Omental fat pad (tissue), 4 donors: ENCODE results near the gene ITPR2. TPM values are rescaled to one million over a fixed set of nuclear protein-coding genes. Genes with fewer than 3 reads are reported as not detected.

ENCODE experiments used
- ATAC-seq: fragments of 150-250 bp; one replicate; pipeline ENCODE4 v1.9.1; 2016; ENCODE audit warnings: mild to moderate bottlenecking, moderate library complexity; ENCODE audit not compliant: low FRiP score
- DNase-seq: peaks from one replicate; pipeline ENCODE4 v3.0.0-alpha.2; 2019; ENCODE audit warnings: low spot score
- total RNA-seq, 4 donors: library from RNA; depleted of rRNA; stranded (reverse); fragments of >200 nt; gene quantifications; one replicate each; pipeline ENCODE4 v1.1.0, GENCODE V29; 2016
- TF ChIP-seq, protein P1 (sequence below), 3 donors: fragments of 450-650 bp; IDR thresholded peaks; one replicate each; pipeline ENCODE4 v1.5.1; 2016 to 2017; ENCODE audit warnings: antibody characterized with exemption in 3 of 3, mild to moderate bottlenecking in 3 of 3, moderate library complexity in 2 of 3

Gene ITPR2
- total RNA-seq, 4 donors from 2014 or later, result 39.0 to 62.9 (median 47.4) TPM

DNA sequence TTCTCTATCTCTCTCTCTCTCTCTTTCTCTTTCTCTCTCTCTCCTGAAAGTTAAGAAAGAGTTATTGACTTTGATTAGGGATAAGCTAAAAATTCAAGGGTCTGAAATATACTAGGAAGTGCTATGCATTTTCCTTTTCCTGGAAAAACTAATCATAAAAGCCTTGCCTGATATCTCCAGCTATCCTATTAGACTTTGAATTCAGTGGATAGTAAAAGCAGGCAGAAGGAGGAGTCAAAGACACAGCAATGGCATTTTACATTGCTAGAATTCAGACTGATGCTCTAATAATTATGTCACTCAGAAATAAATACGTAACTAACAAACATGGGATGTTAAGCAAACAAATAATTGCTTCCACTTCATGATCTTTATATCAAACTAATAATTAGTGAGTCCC lies 365.6 kb downstream of the ITPR2 start:
- TF ChIP-seq, protein P1, sequence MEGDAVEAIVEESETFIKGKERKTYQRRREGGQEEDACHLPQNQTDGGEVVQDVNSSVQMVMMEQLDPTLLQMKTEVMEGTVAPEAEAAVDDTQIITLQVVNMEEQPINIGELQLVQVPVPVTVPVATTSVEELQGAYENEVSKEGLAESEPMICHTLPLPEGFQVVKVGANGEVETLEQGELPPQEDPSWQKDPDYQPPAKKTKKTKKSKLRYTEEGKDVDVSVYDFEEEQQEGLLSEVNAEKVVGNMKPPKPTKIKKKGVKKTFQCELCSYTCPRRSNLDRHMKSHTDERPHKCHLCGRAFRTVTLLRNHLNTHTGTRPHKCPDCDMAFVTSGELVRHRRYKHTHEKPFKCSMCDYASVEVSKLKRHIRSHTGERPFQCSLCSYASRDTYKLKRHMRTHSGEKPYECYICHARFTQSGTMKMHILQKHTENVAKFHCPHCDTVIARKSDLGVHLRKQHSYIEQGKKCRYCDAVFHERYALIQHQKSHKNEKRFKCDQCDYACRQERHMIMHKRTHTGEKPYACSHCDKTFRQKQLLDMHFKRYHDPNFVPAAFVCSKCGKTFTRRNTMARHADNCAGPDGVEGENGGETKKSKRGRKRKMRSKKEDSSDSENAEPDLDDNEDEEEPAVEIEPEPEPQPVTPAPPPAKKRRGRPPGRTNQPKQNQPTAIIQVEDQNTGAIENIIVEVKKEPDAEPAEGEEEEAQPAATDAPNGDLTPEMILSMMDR (IDR thresholded peaks at IDR 0.05), result no peak
- DNase-seq (no peak), ATAC-seq (no peak)

DNA sequence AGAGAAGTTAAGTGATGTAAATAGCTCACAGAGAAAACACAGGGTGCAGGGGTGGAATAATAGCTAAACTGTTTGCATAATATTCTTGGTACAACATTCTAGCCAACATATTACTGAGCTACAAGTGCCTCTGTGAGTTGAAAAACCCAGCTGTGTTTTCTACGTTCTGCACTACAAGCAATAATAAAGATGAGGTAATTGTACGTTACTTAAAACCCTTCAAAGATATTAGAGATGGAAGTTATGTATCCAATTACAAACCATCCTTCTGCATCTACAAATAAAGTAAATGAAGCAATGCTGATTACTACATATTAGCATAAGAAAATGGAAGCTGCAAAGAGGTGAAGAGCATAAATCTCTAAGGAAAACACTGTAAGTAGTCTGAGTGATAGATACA lies 366.3 kb downstream of the ITPR2 start:
- ATAC-seq (no peak), DNase-seq (no peak)
- TF ChIP-seq, protein P1 (IDR thresholded peaks at IDR 0.05), result no peak

DNA sequence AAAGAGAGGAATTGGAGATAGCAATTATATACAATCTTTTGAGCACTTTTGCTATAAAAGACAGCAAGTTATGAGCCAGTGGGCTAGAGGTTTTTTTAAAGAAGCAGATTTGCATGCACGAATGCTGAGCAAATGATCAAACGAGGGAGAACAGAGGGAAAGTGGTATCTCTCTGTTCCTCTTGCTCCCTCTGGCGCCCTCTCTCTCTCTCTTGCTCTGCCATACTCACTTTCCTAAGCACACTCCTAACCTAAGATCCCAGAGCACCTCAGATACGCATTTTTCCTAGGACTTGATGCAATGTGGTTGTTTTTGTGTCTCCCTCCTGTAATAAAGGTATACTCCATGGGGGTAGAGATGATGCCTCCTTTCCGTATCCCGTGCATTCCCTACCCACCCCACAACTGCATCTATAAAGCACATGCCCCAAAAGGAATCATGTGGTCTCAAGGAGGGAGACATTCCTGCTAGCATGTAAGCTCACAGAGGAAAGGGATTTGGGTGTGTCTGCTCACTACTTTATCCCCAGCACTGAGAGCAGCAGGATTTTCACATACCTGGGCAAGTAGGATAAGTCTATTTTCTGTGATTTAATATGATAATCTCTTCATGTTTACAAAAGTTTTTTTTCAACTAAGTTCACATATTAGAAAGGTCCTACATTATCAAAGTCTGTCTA lies 367.4 kb downstream of the ITPR2 start:
- TF ChIP-seq, protein P1 (IDR thresholded peaks at IDR 0.05), result no peak
- DNase-seq (no peak), ATAC-seq (no peak)

DNA sequence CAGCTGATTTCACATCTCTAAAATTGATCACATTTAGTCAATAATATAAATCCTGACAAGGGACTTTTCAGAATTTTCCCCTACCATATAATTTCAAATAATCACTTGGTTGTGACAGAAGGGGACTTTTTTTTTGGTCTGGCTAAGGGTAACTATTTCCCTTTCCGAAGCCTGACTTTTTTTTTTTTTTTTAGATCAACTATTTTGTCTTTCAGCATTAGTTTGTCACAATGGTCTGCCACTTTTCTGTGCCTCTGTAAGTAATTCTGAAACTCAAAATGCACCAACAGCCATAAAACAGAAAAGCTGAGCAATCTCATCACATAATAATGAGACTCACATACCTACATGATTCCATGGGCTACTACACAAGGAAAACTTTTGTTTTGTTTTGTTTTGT lies 371.2 kb downstream of the ITPR2 start:
- TF ChIP-seq, protein P1 (IDR thresholded peaks at IDR 0.05), result no peak
- ATAC-seq, result no peak
- no peak for DNase-seq

DNA sequence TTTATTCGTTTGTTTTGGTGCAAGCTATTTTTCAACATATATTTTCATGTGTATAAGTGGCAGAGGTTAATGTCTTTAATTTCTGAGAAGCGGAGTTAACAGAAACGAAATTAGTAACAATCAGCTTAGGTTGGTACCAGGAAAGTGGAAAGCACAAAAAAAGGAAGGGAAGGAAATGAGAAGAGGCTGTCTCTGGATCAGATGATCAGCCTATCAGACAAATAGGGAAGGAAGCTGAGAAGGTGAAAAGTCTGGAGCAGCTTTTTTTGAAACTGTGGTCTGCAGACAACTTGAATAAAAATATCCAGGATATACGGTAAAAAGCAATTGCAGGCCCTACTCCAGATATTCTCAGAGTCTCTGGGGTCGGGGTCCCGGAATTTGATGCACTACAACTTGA lies 372.6 kb downstream of the ITPR2 start:
- TF ChIP-seq, protein P1 (IDR thresholded peaks at IDR 0.05), result no peak
- DNase-seq (no peak), ATAC-seq (no peak)

DNA sequence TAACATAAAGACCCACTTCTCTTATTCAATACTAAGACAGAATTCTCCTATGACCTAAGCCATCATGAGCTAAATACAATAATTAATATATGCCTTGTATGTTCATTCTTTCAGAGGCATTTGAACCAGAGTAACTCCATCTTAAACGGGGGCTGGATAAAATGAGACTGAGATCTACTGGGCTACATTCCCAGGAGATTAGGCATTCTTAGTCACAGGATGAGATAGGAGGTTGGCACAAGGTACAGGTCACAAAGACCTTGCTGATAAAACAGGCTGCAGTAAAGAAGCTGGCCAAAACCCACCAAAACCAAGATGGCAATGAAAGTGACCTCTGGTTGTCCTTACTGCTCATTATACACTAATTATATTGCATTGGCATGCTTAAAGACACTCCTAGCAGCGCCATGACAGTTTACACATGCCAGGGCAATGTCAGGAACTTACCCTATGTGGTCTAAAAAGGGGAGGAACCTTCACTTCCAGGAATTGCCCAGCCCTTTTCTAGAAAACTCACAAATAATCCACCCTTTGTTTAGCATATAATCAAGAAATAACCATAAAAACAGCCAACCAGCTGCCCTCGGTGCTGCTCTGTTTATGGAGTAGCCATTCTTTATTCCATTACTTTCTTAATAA lies 376.9 kb downstream of the ITPR2 start:
- DNase-seq (no peak), ATAC-seq (no peak)
- TF ChIP-seq, protein P1 (IDR thresholded peaks at IDR 0.05), result no peak

DNA sequence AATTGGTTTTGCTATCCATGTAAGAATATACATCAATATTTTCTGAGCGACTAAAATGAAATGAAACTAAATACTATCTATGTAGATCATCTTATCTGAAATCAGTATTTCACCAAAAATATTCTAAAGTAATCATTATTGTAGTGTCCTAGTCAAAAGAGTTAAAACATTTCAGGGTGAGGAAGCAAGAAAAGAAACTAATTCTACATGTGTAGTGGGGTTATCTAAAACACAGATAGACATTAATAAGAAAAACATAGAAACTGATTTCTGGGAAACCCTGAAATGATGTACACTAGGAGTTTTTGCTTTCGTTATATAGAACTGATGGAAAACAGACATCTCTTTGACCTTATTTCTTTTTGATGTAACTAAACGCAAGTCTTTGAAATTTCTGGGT lies 379.7 kb downstream of the ITPR2 start:
- no peak for ATAC-seq
- TF ChIP-seq, protein P1 (IDR thresholded peaks at IDR 0.05), result no peak
- no peak for DNase-seq
